MM.1S (cell line): ENCODE data around the gene SECTM1.

ENCODE experiments used
- EZH2 ChIP-seq: fragments of 300-600 bp; sonication (generic); optimal IDR thresholded peaks from 2 replicates; pipeline ENCODE3; 2017; ENCODE audit warnings: low read depth, mild to moderate bottlenecking, antibody characterized with exemption, low read length, mixed read lengths
- EZH2phosphoT487 ChIP-seq: fragments of 300-600 bp; sonication (generic); IDR thresholded peaks from 2 replicates; pipeline ENCODE4 v1.6.1; 2018; ENCODE audit warnings: antibody characterized with exemption, low read length
- TF ChIP-seq, protein P1 (sequence below): fragments of 300-600 bp; sonication (generic); IDR thresholded peaks from 2 replicates; pipeline ENCODE4 v1.5.1; 2016; ENCODE audit warnings: antibody characterized with exemption, low read length, mixed read lengths

DNA sequence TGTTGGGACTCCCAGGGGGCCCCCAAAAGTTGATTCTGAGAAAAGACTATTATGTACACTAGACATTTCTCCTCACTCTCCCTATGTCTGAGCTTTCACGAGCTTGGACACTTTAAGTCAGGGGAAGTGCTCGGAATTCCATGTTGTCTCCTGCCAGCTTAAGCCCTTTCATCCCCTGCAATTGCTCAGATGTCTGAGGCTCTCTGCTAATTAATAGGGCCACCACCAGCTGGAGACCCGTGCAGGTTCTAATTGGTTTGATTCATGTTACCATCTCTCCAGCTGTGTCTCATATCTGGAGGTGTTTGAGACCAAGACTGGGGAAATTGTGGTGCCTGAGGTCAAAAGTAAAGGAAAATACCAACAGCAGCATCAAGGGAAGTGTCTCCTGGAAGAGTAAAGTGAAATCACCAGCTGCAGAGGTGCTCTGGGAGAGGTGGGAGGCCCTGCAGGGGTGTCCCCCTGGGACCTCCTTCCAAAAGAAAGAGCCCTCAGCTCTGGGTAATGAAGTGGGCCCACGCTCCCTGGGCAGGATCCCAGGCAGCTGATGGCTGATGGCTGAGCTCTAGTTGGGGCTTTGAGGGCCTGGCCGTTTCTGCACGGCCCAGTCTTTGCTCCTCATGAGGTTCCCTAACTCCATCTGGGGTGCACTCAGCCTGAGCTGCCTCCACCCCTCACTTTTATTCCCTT is 32.2 kb upstream of the SECTM1 start:
- TF ChIP-seq, protein P1, sequence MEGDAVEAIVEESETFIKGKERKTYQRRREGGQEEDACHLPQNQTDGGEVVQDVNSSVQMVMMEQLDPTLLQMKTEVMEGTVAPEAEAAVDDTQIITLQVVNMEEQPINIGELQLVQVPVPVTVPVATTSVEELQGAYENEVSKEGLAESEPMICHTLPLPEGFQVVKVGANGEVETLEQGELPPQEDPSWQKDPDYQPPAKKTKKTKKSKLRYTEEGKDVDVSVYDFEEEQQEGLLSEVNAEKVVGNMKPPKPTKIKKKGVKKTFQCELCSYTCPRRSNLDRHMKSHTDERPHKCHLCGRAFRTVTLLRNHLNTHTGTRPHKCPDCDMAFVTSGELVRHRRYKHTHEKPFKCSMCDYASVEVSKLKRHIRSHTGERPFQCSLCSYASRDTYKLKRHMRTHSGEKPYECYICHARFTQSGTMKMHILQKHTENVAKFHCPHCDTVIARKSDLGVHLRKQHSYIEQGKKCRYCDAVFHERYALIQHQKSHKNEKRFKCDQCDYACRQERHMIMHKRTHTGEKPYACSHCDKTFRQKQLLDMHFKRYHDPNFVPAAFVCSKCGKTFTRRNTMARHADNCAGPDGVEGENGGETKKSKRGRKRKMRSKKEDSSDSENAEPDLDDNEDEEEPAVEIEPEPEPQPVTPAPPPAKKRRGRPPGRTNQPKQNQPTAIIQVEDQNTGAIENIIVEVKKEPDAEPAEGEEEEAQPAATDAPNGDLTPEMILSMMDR, result no peak
- no peak for TF ChIP-seq EZH2phosphoT487
- TF ChIP-seq EZH2, result no peak
